Right cardiac atrium (tissue), 5 donors: ENCODE measurements around the gene KCNQ5. TPM values are rescaled to one million over a fixed set of nuclear protein-coding genes. Genes with fewer than 3 reads are reported as not detected.

Experiments
- ATAC-seq, 2 donors: fragments of 200-7000 bp; cut with Tn5 transposase; one replicate each; pipeline versions ENCODE4 v1.8.0 to v1.9.1; 2020; ENCODE audit warnings: moderate library complexity in 2 of 2, mild to moderate bottlenecking in 1 of 2
- DNase-seq, 3 donors: peaks; one replicate each; pipeline ENCODE4 v3.0.0-alpha.2; 2020
- H3K27ac ChIP-seq: one replicate; pipeline ENCODE4 v1.5.1; 2013; ENCODE audit warnings: mild to moderate bottlenecking, low read length, control low read depth, moderate library complexity
- H3K27me3 ChIP-seq: one replicate; pipeline ENCODE4 v1.6.1; 2013; ENCODE audit not compliant: control insufficient read depth, insufficient read depth
- H3K4me1 ChIP-seq: one replicate; pipeline ENCODE4 v1.6.1; 2013; ENCODE audit warnings: low read length; ENCODE audit not compliant: control insufficient read depth, insufficient read depth
- H3K4me3 ChIP-seq: one replicate; pipeline ENCODE4 v1.5.1; 2013; ENCODE audit warnings: low read length, control low read depth
- H3K9me3 ChIP-seq: one replicate; pipeline ENCODE4 v1.6.1; 2013; ENCODE audit warnings: low read length; ENCODE audit not compliant: control insufficient read depth
- WGBS: extraction: QIAGEN DNeasy Blood & Tissue Kit; methylation state at CpG from one replicate; pipeline ENCODE4 v1.1.7; 2013; 5-methylcytosine and 5-hydroxymethylcytosine counted together
- intact Hi-C, 4 donors: fragments of 100-400 bp; cut with DNase I; formaldehyde crosslinking; loops; one replicate each; pipeline versions ENCODE4 v1.11.0 to v1.14.0; 2022 to 2023
- polyA plus RNA-seq: library from polyadenylated mRNA; stranded (reverse); fragments of 200-250 nt; gene quantifications from one replicate; pipeline ENCODE4 v1.2.3, GENCODE V29; 2013
- total RNA-seq, 4 donors: library from RNA; stranded (reverse); fragmentation: NEBNext Ultra II Directional; extraction: Animal tissue kit (Norgen Biotek cat#: 25700); gene quantifications; one replicate each; pipeline ENCODE4 v1.2.1, GENCODE V29; 2021
- donor health status: healthy with polysubstance abuse.
- donor health status: DM: no; HTN: yes; CAD: no.
- donor health status: DM: no; HTN: no; CAD: no.
- donor health status: DM: no; HTN: yes; CAD: no; lungs with severe emphysema.
- donor health status: DM: yes; HTN: yes; CAD: no.

Gene KCNQ5
- total and polyA plus RNA-seq, 5 donors = 0.20 to 0.68 (median 0.36) TPM; not detected in 1

- H3K4me3 ChIP-seq = no peak overlapping the region
- no peaks in the 10 kb centered on the region for H3K27me3 ChIP-seq
- H3K4me1 ChIP-seq = no peaks in the 10 kb centered on the region
- intact Hi-C loops = no loop called here
- H3K9me3 ChIP-seq = no peaks in the 10 kb centered on the region
- WGBS = 52% methylated on average over 2 of the region's 2 CpGs
- no peak for ATAC-seq
- H3K27ac ChIP-seq = no peak overlapping the region
- DNase-seq = no peak
Measured at GRCh38 chr6:72824833-72825232, 203.0 kb downstream of the KCNQ5 start.

GRCh38 chr6:72825315-72825911 lies 203.5 kb downstream of the KCNQ5 start:
- H3K4me3 ChIP-seq = no peak overlapping the region
- DNase-seq (no peak), ATAC-seq (no peak)
- no peaks in the 10 kb centered on the region for H3K9me3 ChIP-seq
- no peaks in the 10 kb centered on the region for H3K4me1 ChIP-seq
- H3K27me3 ChIP-seq = no peaks in the 10 kb centered on the region
- no peak overlapping the region for H3K27ac ChIP-seq
- intact Hi-C loops = no loop called here

- no peaks in the 10 kb centered on the region for H3K27me3 ChIP-seq
- intact Hi-C loops = no loop called here
- H3K9me3 ChIP-seq = no peaks in the 10 kb centered on the region
- DNase-seq (no peak), ATAC-seq (no peak)
- WGBS = 85% methylated on average over 1 of the region's 1 CpG
- H3K4me1 ChIP-seq = no peaks in the 10 kb centered on the region
- H3K4me3 ChIP-seq = no peak overlapping the region
- no peak overlapping the region for H3K27ac ChIP-seq
Measured at GRCh38 chr6:72826037-72826436, 204.2 kb downstream of the KCNQ5 start.

- Histone ChIP-seq H3K4me1 (no peaks in the 10 kb centered on the region), H3K9me3 (no peaks in the 10 kb centered on the region), H3K4me3 (no peak overlapping the region), H3K27me3 (no peaks in the 10 kb centered on the region), H3K27ac (no peak overlapping the region)
- intact Hi-C loops = no loop called here
- DNase-seq (no peak), ATAC-seq (no peak)
- 82% methylated on average over 1 of the region's 1 CpG for WGBS
Measured at GRCh38 chr6:72826744-72827438, 205.0 kb downstream of the KCNQ5 start.

- intact Hi-C loops = no loop called here
- ATAC-seq = no peak
Measured at GRCh38 chr6:72828904-72829303, 207.0 kb downstream of the KCNQ5 start.

GRCh38 chr6:72832271-72832670 lies 210.4 kb downstream of the KCNQ5 start:
- H3K9me3 ChIP-seq = no peaks in the 10 kb centered on the region
- no peak for DNase-seq
- WGBS = 56% methylated on average over 3 of the region's 3 CpGs
- H3K4me3 ChIP-seq = no peak overlapping the region
- no peaks in the 10 kb centered on the region for H3K27me3 ChIP-seq
- intact Hi-C loops = no loop called here
- H3K27ac ChIP-seq = no peak overlapping the region
- H3K4me1 ChIP-seq = no peaks in the 10 kb centered on the region
- no peak for ATAC-seq

More at GRCh38 chr6:72828904-72829303, 207.0 kb downstream of the KCNQ5 start:
- WGBS = 92% methylated on average over 2 of the region's 2 CpGs
- no peak overlapping the region for H3K4me3 ChIP-seq
- no peaks in the 10 kb centered on the region for H3K4me1 ChIP-seq
- H3K27ac ChIP-seq = no peak overlapping the region
- no peaks in the 10 kb centered on the region for H3K27me3 ChIP-seq
- DNase-seq = no peak
- no peaks in the 10 kb centered on the region for H3K9me3 ChIP-seq

- no peak for DNase-seq
- H3K9me3 ChIP-seq = no peaks in the 10 kb centered on the region
- intact Hi-C loops = no loop called here
- no peak overlapping the region for H3K27ac ChIP-seq
- no peak overlapping the region for H3K4me3 ChIP-seq
- H3K27me3 ChIP-seq = no peaks in the 10 kb centered on the region
- 94% methylated on average over 1 of the region's 1 CpG for WGBS
- no peaks in the 10 kb centered on the region for H3K4me1 ChIP-seq
- ATAC-seq = no peak
Measured at GRCh38 chr6:72835749-72836148, 213.9 kb downstream of the KCNQ5 start.

- no peaks in the 10 kb centered on the region for H3K4me1 ChIP-seq
- 94% methylated on average over 1 of the region's 1 CpG for WGBS
Measured at GRCh38 chr6:72836971-72837370, 215.1 kb downstream of the KCNQ5 start.

GRCh38 chr6:72841195-72841594 lies 219.3 kb downstream of the KCNQ5 start:
- DNase-seq (no peak), ATAC-seq (no peak)
- Histone ChIP-seq H3K27ac (no peak overlapping the region), H3K27me3 (no peaks in the 10 kb centered on the region), H3K9me3 (no peaks in the 10 kb centered on the region), H3K4me1 (no peaks in the 10 kb centered on the region), H3K4me3 (no peak overlapping the region)
- intact Hi-C loops = no loop called here
- WGBS = 84% methylated on average over 2 of the region's 2 CpGs

More at GRCh38 chr6:72836971-72837370, 215.1 kb downstream of the KCNQ5 start:
- DNase-seq (no peak), ATAC-seq (no peak)
- Histone ChIP-seq H3K27ac (no peak overlapping the region), H3K27me3 (no peaks in the 10 kb centered on the region), H3K9me3 (no peaks in the 10 kb centered on the region), H3K4me3 (no peak overlapping the region)
- intact Hi-C loops = no loop called here

- Histone ChIP-seq H3K27me3 (no peaks in the 10 kb centered on the region), H3K9me3 (no peaks in the 10 kb centered on the region), H3K4me1 (no peaks in the 10 kb centered on the region), H3K27ac (no peak overlapping the region), H3K4me3 (no peak overlapping the region)
- intact Hi-C loops = no loop called here
- no peak for DNase-seq
- no peak for ATAC-seq
- 70% methylated on average over 4 of the region's 4 CpGs for WGBS
Measured at GRCh38 chr6:72842140-72842539, 220.3 kb downstream of the KCNQ5 start.

- WGBS = 72% methylated on average over 4 of the region's 4 CpGs
- ATAC-seq (no peak), DNase-seq (no peak)
- H3K27ac ChIP-seq = no peak overlapping the region
- H3K27me3 ChIP-seq = no peaks in the 10 kb centered on the region
- H3K9me3 ChIP-seq = no peaks in the 10 kb centered on the region
- intact Hi-C loops = no loop called here
- H3K4me1 ChIP-seq = no peaks in the 10 kb centered on the region
- no peak overlapping the region for H3K4me3 ChIP-seq
Measured at GRCh38 chr6:72844614-72845013, 222.8 kb downstream of the KCNQ5 start.
